ENCODE results near the gene DCC.

DCC gene

GRCh38 chr18:53241161-53241560 lies 901.2 kb downstream of the DCC start:
- H3K27ac ChIP-seq: no peak overlapping the region
- POLR2A ChIA-PET (ENCODE audit: low non-redundant PET): no interaction called here
- TF ChIP-seq, protein P1, sequence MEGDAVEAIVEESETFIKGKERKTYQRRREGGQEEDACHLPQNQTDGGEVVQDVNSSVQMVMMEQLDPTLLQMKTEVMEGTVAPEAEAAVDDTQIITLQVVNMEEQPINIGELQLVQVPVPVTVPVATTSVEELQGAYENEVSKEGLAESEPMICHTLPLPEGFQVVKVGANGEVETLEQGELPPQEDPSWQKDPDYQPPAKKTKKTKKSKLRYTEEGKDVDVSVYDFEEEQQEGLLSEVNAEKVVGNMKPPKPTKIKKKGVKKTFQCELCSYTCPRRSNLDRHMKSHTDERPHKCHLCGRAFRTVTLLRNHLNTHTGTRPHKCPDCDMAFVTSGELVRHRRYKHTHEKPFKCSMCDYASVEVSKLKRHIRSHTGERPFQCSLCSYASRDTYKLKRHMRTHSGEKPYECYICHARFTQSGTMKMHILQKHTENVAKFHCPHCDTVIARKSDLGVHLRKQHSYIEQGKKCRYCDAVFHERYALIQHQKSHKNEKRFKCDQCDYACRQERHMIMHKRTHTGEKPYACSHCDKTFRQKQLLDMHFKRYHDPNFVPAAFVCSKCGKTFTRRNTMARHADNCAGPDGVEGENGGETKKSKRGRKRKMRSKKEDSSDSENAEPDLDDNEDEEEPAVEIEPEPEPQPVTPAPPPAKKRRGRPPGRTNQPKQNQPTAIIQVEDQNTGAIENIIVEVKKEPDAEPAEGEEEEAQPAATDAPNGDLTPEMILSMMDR (conservative IDR thresholded peaks at IDR 0.05; ENCODE audit: low read depth): no peak
- no peak for DNase-seq (ENCODE audit: low spot score)
- CTCF ChIA-PET: no interaction called here

DNA sequence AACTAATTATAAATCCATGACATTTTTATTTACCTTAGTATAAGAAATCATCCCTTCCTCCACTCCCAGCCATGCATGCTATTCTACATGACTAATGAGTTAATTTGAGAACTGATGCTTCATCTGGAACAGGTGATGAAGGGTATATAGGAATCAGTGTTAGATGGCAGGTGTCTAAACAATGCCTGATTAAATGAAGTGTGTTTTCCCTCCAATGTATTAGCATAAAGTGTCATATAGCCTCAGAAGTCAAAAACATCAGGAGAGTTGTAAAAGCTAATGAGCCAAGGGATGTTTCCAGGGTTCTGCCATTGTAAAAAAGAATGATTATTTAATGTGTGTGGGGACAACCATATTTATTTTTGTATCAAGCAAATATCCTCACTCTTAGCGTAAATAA lies 913.8 kb downstream of the DCC start:
- ChIA-PET POLR2A (ENCODE audit: low non-redundant PET) (no interaction called here), CTCF (no interaction called here)
- TF ChIP-seq, protein P1 (conservative IDR thresholded peaks at IDR 0.05; ENCODE audit: low read depth): no peak
- DNase-seq (ENCODE audit: low spot score): no peak
- H3K27ac ChIP-seq: no peak overlapping the region

DNA sequence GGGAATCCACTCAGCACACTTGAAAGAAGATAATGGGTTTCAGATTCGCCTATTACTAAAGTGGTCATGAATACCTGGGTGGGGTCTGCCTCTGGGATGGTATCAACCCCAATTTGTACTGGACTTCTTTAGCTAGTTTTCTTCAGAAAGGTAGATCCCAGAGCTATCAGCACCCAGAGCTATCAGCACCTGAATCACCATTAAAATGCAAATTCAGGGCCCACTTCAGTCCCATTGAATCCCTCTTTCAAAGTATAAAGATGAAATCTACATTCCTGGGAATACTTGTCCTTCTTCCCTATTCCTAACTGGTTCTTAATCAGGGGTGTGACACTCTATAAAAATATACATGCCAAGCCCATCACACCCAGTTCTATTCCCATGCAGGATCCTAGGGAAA lies 914.3 kb downstream of the DCC start:
- DNase-seq (ENCODE audit: low spot score): no peak
- ChIA-PET POLR2A (ENCODE audit: low non-redundant PET) (no interaction called here), CTCF (no interaction called here)
- TF ChIP-seq, protein P1 (conservative IDR thresholded peaks at IDR 0.05; ENCODE audit: low read depth): no peak
- no peak overlapping the region for H3K27ac ChIP-seq

DNA sequence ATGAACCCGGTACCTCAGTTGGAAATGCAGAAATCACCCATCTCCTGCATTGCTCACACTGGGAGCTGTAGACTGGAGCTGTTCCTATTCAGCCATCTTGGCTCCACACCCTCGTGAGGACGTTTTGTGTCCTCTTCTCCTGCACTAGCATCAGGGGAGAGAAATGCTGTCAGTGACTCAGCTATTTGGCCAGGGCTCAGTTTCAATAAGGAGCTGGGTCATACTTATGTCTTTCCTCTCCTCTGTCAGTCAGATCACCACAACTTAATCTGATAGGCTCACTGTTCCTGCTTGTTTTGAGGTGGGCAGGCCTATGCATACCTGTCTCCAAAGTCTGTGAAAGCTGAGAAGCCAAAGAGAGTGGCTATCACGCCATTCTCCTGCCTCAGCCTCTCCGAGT lies 921.2 kb downstream of the DCC start:
- TF ChIP-seq, protein P1 (conservative IDR thresholded peaks at IDR 0.05; ENCODE audit: low read depth): no peak
- no peak overlapping the region for H3K27ac ChIP-seq
- CTCF ChIA-PET: no interaction called here
- POLR2A ChIA-PET (ENCODE audit: low non-redundant PET): no interaction called here
- no peak for DNase-seq (ENCODE audit: low spot score)

- no peak for DNase-seq (ENCODE audit: low spot score)
- CTCF ChIA-PET: no interaction called here
- no peak overlapping the region for H3K27ac ChIP-seq
- POLR2A ChIA-PET (ENCODE audit: low non-redundant PET): no interaction called here
- TF ChIP-seq, protein P1 (conservative IDR thresholded peaks at IDR 0.05; ENCODE audit: low read depth): no peak
These were observed 926.9 kb downstream of the DCC start for GRCh38 chr18:53266850-53267249.

DNA sequence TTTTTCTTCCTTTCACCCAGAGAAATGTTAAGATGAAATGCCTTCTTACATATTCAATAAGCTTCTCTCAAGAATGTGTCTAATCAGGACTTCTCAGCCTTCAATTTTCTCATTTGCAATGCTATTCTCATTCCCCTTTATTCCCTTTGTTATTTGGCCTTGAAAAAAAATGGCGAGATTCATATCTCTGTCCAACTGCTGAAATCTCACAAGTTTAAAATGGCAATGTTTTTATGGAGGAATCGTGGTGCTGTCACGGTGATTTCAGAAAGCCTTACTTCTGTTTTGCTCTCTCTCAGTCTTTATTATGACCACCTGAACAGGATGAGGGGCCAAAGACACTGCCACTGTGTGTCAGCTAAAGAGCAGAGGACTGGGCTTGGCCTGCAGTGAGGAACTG lies 928.5 kb downstream of the DCC start:
- ChIA-PET POLR2A (ENCODE audit: low non-redundant PET) (no interaction called here), CTCF (no interaction called here)
- H3K27ac ChIP-seq: no peak overlapping the region
- TF ChIP-seq, protein P1 (conservative IDR thresholded peaks at IDR 0.05; ENCODE audit: low read depth): no peak
- DNase-seq (ENCODE audit: low spot score): no peak

GRCh38 chr18:53281406-53281805 lies 941.4 kb downstream of the DCC start:
- no peak for DNase-seq (ENCODE audit: low spot score)
- ChIA-PET CTCF (no interaction called here), POLR2A (ENCODE audit: low non-redundant PET) (no interaction called here)
- TF ChIP-seq, protein P1 (conservative IDR thresholded peaks at IDR 0.05; ENCODE audit: low read depth): no peak
- no peak overlapping the region for H3K27ac ChIP-seq

Measured in RWPE1 (cell line).